SU-DHL-6 (cell line): ENCODE data around the gene ANKS6.

Source experiments
- H2AFZ ChIP-seq: fragments of 200-600 bp; sonication (generic); 2 replicates; pipeline ENCODE4 v1.6.1; 2014; ENCODE audit warnings: low read depth, mild to moderate bottlenecking, moderate library complexity, mixed read lengths, antibody characterized with exemption, low read length; ENCODE audit not compliant: severe bottlenecking
- H3F3A ChIP-seq: fragments of 200-600 bp; shearing (Covaris generic); 2 replicates; pipeline ENCODE4 v1.6.0; 2016; ENCODE audit warnings: antibody characterized with exemption, mild to moderate bottlenecking; ENCODE audit not compliant: insufficient read depth
- H3K27ac ChIP-seq: fragments of 200-600 bp; sonication (generic); 2 replicates; pipeline ENCODE4 v1.5.1; 2016; ENCODE audit warnings: low read depth, mild to moderate bottlenecking, low read length, moderate library complexity, mixed read lengths
- H3K27me3 ChIP-seq: fragments of 200-600 bp; sonication (generic), shearing (Covaris generic); 2 replicates; pipeline ENCODE4 v1.6.0; 2014; ENCODE audit warnings: mild to moderate bottlenecking, low read length
- H3K36me3 ChIP-seq: fragments of 200-600 bp; sonication (generic); 2 replicates; pipeline ENCODE4 v1.6.1; 2014; ENCODE audit warnings: mild to moderate bottlenecking, low read length, mixed read lengths
- H3K4me2 ChIP-seq: fragments of 300-600, 200-600 bp; shearing (Covaris generic), sonication (generic); 2 replicates; pipeline ENCODE4 v1.6.0; 2014; ENCODE audit warnings: low read length, low read depth, mild to moderate bottlenecking; ENCODE audit not compliant: poor library complexity, severe bottlenecking
- H3K4me3 ChIP-seq: fragments of 200-600 bp; sonication (generic); 2 replicates; pipeline ENCODE4 v1.5.1; 2014; ENCODE audit warnings: antibody characterized with exemption, low read length, mild to moderate bottlenecking, mixed read lengths; ENCODE audit not compliant: insufficient read depth, poor library complexity, severe bottlenecking
- H3K79me2 ChIP-seq: fragments of 200-600 bp; sonication (generic); 2 replicates; pipeline ENCODE4 v1.6.1; 2014; ENCODE audit warnings: mild to moderate bottlenecking, low read length, moderate library complexity; ENCODE audit not compliant: insufficient read depth
- H3K9ac ChIP-seq: fragments of 200-600 bp; sonication (generic); 2 replicates; pipeline ENCODE4 v1.7.0; 2014; ENCODE audit warnings: mild to moderate bottlenecking, low read length
- H3K9me2 ChIP-seq: fragments of 200-600 bp; sonication (generic); replicated peaks from 2 replicates; pipeline ENCODE4 v1.6.1; 2014; ENCODE audit warnings: low read length; ENCODE audit not compliant: insufficient read depth
- H3K9me3 ChIP-seq: fragments of 200-600 bp; sonication (generic); 2 replicates; pipeline ENCODE4 v1.6.1; 2014; ENCODE audit warnings: low read length, mixed read lengths; ENCODE audit not compliant: insufficient read depth
- H4K20me1 ChIP-seq: fragments of 200-600 bp; sonication (generic); 2 replicates; pipeline ENCODE4 v1.6.1; 2014; ENCODE audit warnings: low read depth, mild to moderate bottlenecking, antibody characterized with exemption, low read length, moderate library complexity, mixed read lengths
- EZH2phosphoT487 ChIP-seq: fragments of 200-600 bp; sonication (generic), shearing (Covaris generic); conservative IDR thresholded peaks from 2 replicates; pipeline ENCODE4 v1.6.1; 2018; ENCODE audit warnings: mild to moderate bottlenecking, antibody characterized with exemption, low read length, moderate library complexity, mixed read lengths
- TF ChIP-seq, protein P1 (sequence below): fragments of 200-600 bp; sonication (generic); IDR thresholded peaks from one replicate; pipeline ENCODE4 v1.5.1; 2017; ENCODE audit warnings: antibody characterized with exemption, mild to moderate bottlenecking, low read length, moderate library complexity; ENCODE audit not compliant: insufficient read depth, poor library complexity, severe bottlenecking

ANKS6 gene

DNA sequence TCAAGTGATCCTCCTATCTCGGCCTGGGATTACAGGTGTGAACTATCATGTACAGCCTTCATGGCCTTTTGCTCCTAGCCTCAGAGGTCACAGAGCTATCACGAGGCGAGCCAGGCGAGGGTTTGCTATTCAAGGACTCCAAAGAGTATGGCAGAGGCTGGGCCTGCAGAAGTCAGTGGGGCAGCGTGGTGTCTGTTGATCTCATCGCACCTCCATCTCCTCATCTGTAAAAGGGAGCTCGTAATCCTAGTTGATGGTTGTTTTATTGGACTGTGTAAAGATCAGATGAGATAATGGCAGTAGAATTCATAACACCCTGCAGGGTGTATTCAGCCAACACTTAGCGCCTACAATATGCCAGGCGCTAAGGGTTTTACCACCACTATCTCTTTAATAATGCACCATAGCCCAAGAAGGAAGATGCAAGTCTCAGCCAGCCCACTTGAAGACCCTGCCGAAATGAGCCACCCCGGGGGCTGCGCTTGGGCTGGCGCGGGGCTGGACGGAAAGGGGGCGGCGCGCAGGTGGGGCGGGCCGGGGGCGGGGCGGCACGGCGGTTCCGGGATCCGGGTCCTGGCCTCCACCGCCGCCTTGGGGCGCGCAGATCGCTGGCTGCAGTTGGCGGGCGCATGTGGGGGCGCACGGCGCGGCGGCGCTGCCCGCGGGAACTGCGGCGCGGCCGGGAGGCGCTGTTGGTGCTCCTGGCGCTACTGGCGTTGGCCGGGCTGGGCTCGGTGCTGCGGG lies 10.9 kb upstream of the ANKS6 start, which contains the start of gene GALNT12:
Gene GALNT12 (plus strand): TSS at position 601 of the 744 bp plus-strand sequence. CDS start 29 bp downstream, at position 630.
- no peak for TF ChIP-seq EZH2phosphoT487
- TF ChIP-seq, protein P1, sequence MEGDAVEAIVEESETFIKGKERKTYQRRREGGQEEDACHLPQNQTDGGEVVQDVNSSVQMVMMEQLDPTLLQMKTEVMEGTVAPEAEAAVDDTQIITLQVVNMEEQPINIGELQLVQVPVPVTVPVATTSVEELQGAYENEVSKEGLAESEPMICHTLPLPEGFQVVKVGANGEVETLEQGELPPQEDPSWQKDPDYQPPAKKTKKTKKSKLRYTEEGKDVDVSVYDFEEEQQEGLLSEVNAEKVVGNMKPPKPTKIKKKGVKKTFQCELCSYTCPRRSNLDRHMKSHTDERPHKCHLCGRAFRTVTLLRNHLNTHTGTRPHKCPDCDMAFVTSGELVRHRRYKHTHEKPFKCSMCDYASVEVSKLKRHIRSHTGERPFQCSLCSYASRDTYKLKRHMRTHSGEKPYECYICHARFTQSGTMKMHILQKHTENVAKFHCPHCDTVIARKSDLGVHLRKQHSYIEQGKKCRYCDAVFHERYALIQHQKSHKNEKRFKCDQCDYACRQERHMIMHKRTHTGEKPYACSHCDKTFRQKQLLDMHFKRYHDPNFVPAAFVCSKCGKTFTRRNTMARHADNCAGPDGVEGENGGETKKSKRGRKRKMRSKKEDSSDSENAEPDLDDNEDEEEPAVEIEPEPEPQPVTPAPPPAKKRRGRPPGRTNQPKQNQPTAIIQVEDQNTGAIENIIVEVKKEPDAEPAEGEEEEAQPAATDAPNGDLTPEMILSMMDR = no peak
- no peak within 1 kb of the TSS for H3K27ac ChIP-seq

DNA sequence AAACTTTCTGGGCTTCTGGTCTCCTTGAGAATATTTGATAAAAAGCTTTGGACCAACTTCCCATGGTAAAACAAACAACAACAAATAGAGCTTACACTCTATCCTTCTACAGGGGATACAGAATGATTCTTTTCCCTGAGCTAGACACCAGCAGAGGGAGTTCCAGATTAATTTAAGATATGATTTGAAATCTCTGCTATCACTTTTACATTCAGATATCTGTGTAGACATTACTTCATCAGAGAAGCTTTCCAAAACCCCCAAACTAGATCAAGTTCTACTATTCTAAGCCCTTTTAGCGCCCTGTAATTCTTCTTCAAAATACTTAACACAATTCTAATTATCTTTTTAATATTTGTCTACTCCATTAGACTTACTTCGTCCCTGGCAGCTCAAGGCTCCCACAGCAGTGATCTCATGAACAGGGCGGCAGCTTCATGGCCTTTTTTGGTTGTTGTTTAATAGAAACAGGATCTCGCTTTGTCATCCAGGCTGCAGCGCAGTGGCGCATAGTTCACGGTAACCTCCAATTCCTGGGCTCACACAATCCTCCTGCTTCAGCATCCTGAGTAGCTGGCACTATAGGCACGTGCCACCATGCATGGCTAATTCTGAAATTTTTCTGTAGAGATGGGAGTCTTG lies 10.2 kb upstream of the ANKS6 start:
- H4K20me1 ChIP-seq = no peaks in the 10 kb centered on the region
- 0 out of 2 replicates have a peak overlapping the region, but pooled peaks have one; percentile 64 for H3K9ac ChIP-seq
- no peaks in the 10 kb centered on the region; the same call in 1 of the 2 replicates for H3F3A ChIP-seq
- no peaks in the 10 kb centered on the region for H3K79me2 ChIP-seq
- H3K9me3 ChIP-seq = no peaks in the 10 kb centered on the region
- H3K9me2 ChIP-seq = no peaks in the 10 kb centered on the region
- H3K36me3 ChIP-seq = no peaks in the 10 kb centered on the region
- no peak overlapping the region for H3K27ac ChIP-seq
- peak overlapping the region; percentile 96 for H3K4me2 ChIP-seq
- peak overlapping the region; percentile 88 for H2AFZ ChIP-seq
- no peak overlapping the region for H3K4me3 ChIP-seq
- TF ChIP-seq EZH2phosphoT487 = no peak
- TF ChIP-seq, protein P1 = no peak
- H3K27me3 ChIP-seq = no peaks in the 10 kb centered on the region

More for the DNA sequence above, 10.9 kb upstream of the ANKS6 start, which contains the start of gene GALNT12:
- H3K36me3 ChIP-seq = no peaks in the 10 kb centered on the region
- H3K79me2 ChIP-seq = no peaks in the 10 kb centered on the region
- H3K9me3 ChIP-seq = no peaks in the 10 kb centered on the region
- peak within 1 kb of the TSS; percentile 82 for H3K4me3 ChIP-seq
- H3F3A ChIP-seq = no peaks in the 10 kb centered on the region; the same call in 1 of the 2 replicates
- H3K9me2 ChIP-seq = no peaks in the 10 kb centered on the region
- H4K20me1 ChIP-seq = no peaks in the 10 kb centered on the region
- peak within 1 kb of the TSS; percentile 96 for H3K4me2 ChIP-seq
- H3K9ac ChIP-seq = peak within 1 kb of the TSS; percentile 64
- peak within 1 kb of the TSS; percentile 88 for H2AFZ ChIP-seq
- no peaks in the 10 kb centered on the region for H3K27me3 ChIP-seq

DNA sequence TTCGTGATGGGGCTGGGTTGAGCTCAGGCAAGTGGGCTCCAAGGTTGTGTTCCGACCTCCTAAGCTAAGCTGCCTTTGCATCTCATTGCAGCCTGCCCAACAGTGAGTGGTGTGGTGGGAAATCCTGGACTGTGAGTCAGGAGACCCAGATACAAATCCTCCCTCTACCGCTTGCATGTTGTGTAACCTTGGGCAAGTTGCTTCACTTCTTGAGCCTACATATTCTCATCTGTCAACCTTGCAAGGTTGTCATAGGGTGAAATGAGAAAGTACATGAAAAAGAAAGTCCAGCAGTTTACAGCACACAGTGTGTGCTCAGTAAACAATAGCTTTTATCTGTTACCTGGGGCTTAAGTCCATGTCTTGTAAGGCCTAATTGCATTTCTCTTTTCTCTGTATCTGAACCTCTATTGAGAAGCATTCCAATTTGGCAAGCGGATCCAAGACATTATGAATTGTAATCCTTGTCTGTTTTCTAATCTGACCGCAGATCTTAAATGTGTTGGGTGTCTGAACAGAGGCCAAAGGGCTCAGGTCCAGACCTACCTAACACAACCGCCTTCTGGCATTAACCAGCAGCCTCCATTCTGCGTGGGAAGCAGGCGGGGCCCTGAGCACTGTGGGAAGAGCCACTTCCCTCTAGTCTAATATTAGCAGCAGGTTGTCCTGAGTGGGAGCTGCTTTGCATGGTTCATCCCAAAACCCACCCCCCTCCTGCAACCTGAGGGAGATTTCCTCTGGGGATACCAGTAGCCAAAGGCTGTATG lies 9.3 kb upstream of the ANKS6 start:
- H3K4me2 ChIP-seq = no peak overlapping the region
- H3K4me3 ChIP-seq = no peak overlapping the region
- no peak overlapping the region for H3K9ac ChIP-seq
- no peaks in the 10 kb centered on the region for H3K9me3 ChIP-seq
- no peaks in the 10 kb centered on the region; the same call in 1 of the 2 replicates for H3F3A ChIP-seq
- H3K79me2 ChIP-seq = no peaks in the 10 kb centered on the region
- no peak overlapping the region for H3K27ac ChIP-seq
- TF ChIP-seq EZH2phosphoT487 = no peak
- H3K9me2 ChIP-seq = no peaks in the 10 kb centered on the region
- no peak overlapping the region for H2AFZ ChIP-seq
- no peaks in the 10 kb centered on the region for H3K36me3 ChIP-seq
- no peaks in the 10 kb centered on the region for H3K27me3 ChIP-seq
- no peaks in the 10 kb centered on the region for H4K20me1 ChIP-seq
